Neural crest cell (in vitro differentiated cells): ENCODE measurements around the gene WFIKKN2. TPM values are rescaled to one million over a fixed set of nuclear protein-coding genes. Genes with fewer than 3 reads are reported as not detected.
"Not testable (repeated sequence)": the region's sequence is repeated elsewhere in the genome, so short reads cannot be mapped to it uniquely, and the experiment has no call there.

Experiments used
- DNase-seq: peaks from one replicate; pipeline ENCODE4 v3.0.0; 2021; ENCODE audit warnings: low read depth, mixed read lengths, low spot score
- H3K27ac Mint-ChIP-seq: one replicate; pipeline ENCODE4 v1.8.0; 2021; ENCODE audit warnings: mild to moderate bottlenecking, mixed read lengths; ENCODE audit not compliant: unreplicated experiment
- H3K27me3 Mint-ChIP-seq: 2 replicates; pipeline ENCODE4 v1.8.0; 2021; ENCODE audit warnings: low read depth, mild to moderate bottlenecking, mixed read lengths
- H3K36me3 Mint-ChIP-seq: 2 replicates; pipeline ENCODE4 v1.8.0; 2021; ENCODE audit warnings: low read depth, mild to moderate bottlenecking, mixed read lengths
- H3K4me1 Mint-ChIP-seq: 2 replicates; pipeline ENCODE4 v1.8.0; 2021; ENCODE audit warnings: mixed read lengths
- H3K4me3 Mint-ChIP-seq: one replicate; pipeline ENCODE4 v1.8.0; 2021; ENCODE audit warnings: mild to moderate bottlenecking, mixed read lengths
- H3K9me3 Mint-ChIP-seq: 2 replicates; pipeline ENCODE4 v1.8.0; 2021; ENCODE audit warnings: mixed read lengths
- CTCF ChIP-seq: fragments of 200-600 bp; sonication (generic); conservative IDR thresholded peaks from 2 replicates; pipeline ENCODE4 v1.5.0; 2021; ENCODE audit warnings: antibody characterized with exemption, mild to moderate bottlenecking
- total RNA-seq: library from RNA; stranded (reverse); gene quantifications from 2 replicates; pipeline ENCODE4 v1.2.1, GENCODE V29; 2021

The WFIKKN2 gene
- total RNA-seq, 1 donor from 2014 or later = 0.09 TPM

GRCh38 chr17:50800196-50800700, 35.1 kb upstream of the WFIKKN2 start:
- Mint-ChIP-seq H3K4me3 (no peak overlapping the region), H3K27me3 (no peaks in the 10 kb centered on the region), H3K9me3 (no peaks in the 10 kb centered on the region), H3K27ac (no peak overlapping the region), H3K4me1 (peaks cover 22% of the 10 kb centered on the region), H3K36me3 (no peaks in the 10 kb centered on the region)
- no peak for DNase-seq
- no peak for TF ChIP-seq CTCF

GRCh38 chr17:50802609-50803571, 32.5 kb upstream of the WFIKKN2 start:
- Mint-ChIP-seq H3K4me3 (no peak overlapping the region), H3K27ac (peak overlapping the region; percentile 75), H3K36me3 (no peaks in the 10 kb centered on the region), H3K27me3 (no peaks in the 10 kb centered on the region), H3K9me3 (no peaks in the 10 kb centered on the region), H3K4me1 (peaks cover 22% of the 10 kb centered on the region)
- DNase-seq = no peak
- no peak for TF ChIP-seq CTCF

- no peaks in the 10 kb centered on the region for H3K27me3 Mint-ChIP-seq
- H3K27ac Mint-ChIP-seq = peak overlapping the region; percentile 75
- no peaks in the 10 kb centered on the region for H3K9me3 Mint-ChIP-seq
- no peak for DNase-seq
- no peak overlapping the region for H3K4me3 Mint-ChIP-seq
- peaks cover 22% of the 10 kb centered on the region for H3K4me1 Mint-ChIP-seq
- no peak for TF ChIP-seq CTCF
- no peaks in the 10 kb centered on the region for H3K36me3 Mint-ChIP-seq
Measured at GRCh38 chr17:50803676-50804075, 31.7 kb upstream of the WFIKKN2 start.

GRCh38 chr17:50804749-50805475, 30.5 kb upstream of the WFIKKN2 start:
- not testable (repeated sequence) for H3K27ac Mint-ChIP-seq, H3K27me3 Mint-ChIP-seq, H3K9me3 Mint-ChIP-seq, H3K4me3 Mint-ChIP-seq, DNase-seq, H3K36me3 Mint-ChIP-seq
- peaks cover 22% of the 10 kb centered on the region for H3K4me1 Mint-ChIP-seq

GRCh38 chr17:50805486-50805885, 29.9 kb upstream of the WFIKKN2 start:
- H3K27ac Mint-ChIP-seq = no peak overlapping the region
- TF ChIP-seq CTCF = no peak
- H3K4me3 Mint-ChIP-seq = no peak overlapping the region
- H3K27me3 Mint-ChIP-seq = no peaks in the 10 kb centered on the region
- no peaks in the 10 kb centered on the region for H3K9me3 Mint-ChIP-seq
- no peak for DNase-seq
- no peaks in the 10 kb centered on the region for H3K36me3 Mint-ChIP-seq
- peaks cover 22% of the 10 kb centered on the region for H3K4me1 Mint-ChIP-seq
